HG03108 (cell line): ENCODE data around the gene SCAI.
"Not testable (repeated sequence)": the region's sequence is repeated elsewhere in the genome, so short reads cannot be mapped to it uniquely, and the experiment has no call there.

Experiments
- ATAC-seq: cut with Tn5 transposase; IDR thresholded peaks from one replicate; pipeline ENCODE4 v1.9.1; 2021; ENCODE audit warnings: moderate library complexity; ENCODE audit not compliant: unreplicated experiment

Gene SCAI

GRCh38 chr9:125106285-125106893, 36.9 kb downstream of the SCAI start:
- no peak for ATAC-seq

GRCh38 chr9:125103770-125104460, 39.4 kb downstream of the SCAI start:
- no peak for ATAC-seq

DNA sequence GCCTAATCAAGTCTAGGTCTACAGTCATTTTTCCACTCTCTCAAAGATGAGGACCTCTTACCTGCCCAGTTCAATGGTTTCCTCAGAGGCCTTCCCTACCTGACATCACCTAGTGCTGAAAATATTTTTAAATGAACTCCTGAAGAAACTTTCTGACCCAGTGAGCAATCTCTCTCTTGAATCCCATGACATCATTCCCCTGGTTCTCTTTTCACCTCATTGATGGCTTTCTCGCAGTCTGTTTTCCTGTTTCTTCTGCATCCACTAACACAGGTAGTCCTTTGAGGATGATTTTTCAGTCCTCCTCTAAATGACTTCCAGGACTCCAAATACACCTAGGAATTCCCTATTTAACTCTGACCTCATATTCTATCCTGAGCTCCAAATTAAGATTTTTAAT, 40.3 kb downstream of the SCAI start:
- ATAC-seq, result no peak

- ATAC-seq, result no peak
Measured at GRCh38 chr9:125100822-125101221, 42.5 kb downstream of the SCAI start.

GRCh38 chr9:125099816-125100215, 43.5 kb downstream of the SCAI start:
- no peak for ATAC-seq

DNA sequence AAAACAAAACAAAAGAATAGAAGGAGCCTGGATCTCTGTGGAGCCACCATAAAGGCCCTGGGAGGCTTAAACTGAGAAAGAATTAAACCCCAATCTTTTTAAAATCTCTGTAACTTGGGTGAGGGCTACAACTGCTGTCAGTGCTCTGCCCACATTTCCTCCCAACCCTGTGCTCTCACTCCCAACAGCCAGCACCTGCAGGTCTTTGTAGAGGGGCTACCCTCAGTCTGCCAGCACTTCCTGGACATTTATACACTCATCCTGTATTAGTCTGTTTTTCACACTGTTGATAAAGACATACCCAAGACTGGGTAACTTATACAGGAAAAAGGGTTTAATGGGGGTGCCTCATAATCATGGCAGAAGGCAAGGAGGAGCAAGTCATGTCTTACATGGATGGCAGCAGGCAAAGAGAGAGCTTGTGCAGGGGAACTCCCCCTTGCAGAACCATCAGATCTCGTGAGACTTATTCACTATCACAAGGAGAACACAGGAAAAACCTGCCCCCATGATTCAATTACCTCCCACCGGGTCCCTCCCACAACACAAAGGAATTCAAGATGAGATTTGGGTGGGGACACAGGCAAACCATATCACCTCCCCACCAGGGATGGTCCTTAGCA, 47.4 kb downstream of the SCAI start:
- ATAC-seq, result no peak

DNA sequence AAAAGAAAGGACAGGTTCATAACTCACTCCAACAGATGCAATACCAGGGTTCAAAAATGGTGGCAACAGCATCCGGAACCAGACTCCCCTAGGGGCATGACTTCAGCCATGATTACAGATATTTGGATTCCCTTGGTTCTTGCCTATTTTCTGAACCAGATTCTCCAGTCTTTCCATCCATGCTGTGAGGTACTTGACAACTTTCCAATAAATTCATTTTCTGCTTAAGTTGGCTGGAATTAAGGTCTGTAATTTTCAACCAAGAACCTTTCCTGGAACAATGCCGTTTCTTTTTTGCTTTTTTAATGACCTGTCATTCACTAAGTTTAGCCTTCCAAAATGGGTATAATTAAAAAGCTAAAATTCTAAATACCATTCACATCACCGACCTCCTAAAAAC, 52.2 kb downstream of the SCAI start:
- no peak for ATAC-seq

DNA sequence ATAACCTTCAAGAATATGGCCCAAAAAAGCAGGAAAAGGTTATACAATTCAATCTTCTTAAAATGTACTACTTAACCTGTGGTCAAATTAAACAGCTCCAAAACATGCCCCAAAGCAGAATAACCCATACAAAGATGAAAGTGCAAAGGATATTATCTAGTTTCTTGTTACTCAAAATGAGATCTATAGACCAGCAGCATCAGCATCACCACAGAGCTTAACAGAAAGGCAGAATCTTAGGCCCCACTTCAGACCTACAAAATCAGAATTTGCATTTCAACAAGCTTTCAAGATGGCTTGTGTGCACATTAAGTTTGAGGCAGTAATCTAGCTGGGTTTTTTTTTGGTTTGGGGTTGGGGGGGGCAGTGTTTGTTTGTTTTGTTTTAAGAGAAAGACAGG, 54.0 kb downstream of the SCAI start:
- no peak for ATAC-seq

- no peak for ATAC-seq
Measured at GRCh38 chr9:125088752-125089151, 54.6 kb downstream of the SCAI start.

GRCh38 chr9:125085703-125086477, 57.4 kb downstream of the SCAI start:
- ATAC-seq, result no peak

GRCh38 chr9:125082197-125082596, 61.1 kb downstream of the SCAI start:
- ATAC-seq, result not testable (repeated sequence)

GRCh38 chr9:125080797-125081196, 62.5 kb downstream of the SCAI start:
- not testable (repeated sequence) for ATAC-seq

DNA sequence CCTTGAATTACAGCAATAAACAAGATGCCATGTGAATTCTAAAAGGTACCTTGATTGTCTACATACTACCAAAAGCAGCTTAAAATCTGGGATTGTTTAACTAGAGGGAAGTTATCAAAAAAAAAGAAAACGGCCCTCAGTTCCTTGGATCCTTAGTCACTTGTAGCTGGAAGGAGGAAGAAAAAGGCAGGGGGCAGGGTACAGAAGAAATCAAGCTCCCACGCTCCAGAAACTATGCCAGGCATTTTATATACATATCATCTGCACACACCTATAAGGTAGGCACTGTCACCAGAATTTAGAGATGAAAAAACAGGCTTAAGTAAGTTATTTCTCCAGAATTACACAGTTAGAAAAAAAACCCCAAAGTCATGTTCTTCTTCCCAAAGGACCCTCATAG, 63.4 kb downstream of the SCAI start:
- no peak for ATAC-seq

DNA sequence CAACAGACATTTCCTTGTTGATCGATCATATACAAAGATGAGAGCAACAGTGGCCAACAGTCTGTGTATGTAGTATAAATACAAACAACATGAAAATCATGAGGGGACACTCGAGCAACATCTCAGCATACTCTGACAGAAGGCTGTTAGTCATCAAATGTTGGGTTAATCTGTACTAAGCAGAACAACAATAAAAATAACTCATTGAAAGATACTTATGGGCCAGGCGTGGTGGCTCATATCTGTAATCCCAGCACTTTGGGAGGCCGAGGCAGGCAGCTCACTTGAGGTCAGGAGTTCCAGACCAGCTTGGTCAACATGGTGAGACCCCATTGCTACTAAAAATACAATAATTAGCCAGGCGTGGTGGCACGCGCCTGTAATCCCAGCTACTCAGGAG, 67.3 kb downstream of the SCAI start:
- ATAC-seq, result no peak

GRCh38 chr9:125074976-125075375, 68.4 kb downstream of the SCAI start:
- ATAC-seq, result no peak

DNA sequence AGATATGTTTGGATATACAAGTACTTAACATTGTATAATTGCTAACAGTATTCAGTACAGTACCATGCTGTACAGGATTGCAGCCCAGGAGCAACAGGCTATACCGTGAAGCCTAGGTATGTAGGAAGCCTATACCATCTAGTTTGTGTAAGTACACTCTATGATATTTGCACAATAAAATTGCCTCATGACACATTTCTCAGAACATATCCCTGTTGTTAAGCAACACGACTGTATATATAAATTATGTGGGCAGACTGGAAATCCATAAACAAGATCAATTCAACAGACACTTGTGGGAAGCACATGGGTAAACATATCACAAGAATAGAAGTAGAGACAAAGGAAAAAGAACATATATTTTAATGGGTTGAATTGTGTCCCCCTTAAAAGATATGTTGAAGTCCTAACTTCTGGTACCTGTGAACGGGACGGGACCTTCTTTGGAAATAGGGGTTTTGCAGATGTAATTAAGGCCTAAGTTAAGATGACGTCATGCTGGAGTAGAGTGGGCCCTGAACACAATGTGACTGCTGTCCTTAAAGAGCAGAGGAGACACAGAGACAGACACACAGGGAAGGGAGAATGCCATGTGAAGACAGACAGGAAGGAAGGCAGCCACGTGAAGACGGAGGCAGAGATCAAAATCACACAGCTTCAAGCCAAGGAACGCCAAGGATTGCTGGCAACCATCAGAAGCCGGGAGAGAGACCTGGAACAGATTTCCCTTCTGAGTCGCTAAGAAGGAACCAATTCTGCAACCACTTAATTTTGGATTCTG, 76.3 kb downstream of the SCAI start:
- no peak for ATAC-seq

- no peak for ATAC-seq
Measured at GRCh38 chr9:125061391-125061790, 81.9 kb downstream of the SCAI start.

DNA sequence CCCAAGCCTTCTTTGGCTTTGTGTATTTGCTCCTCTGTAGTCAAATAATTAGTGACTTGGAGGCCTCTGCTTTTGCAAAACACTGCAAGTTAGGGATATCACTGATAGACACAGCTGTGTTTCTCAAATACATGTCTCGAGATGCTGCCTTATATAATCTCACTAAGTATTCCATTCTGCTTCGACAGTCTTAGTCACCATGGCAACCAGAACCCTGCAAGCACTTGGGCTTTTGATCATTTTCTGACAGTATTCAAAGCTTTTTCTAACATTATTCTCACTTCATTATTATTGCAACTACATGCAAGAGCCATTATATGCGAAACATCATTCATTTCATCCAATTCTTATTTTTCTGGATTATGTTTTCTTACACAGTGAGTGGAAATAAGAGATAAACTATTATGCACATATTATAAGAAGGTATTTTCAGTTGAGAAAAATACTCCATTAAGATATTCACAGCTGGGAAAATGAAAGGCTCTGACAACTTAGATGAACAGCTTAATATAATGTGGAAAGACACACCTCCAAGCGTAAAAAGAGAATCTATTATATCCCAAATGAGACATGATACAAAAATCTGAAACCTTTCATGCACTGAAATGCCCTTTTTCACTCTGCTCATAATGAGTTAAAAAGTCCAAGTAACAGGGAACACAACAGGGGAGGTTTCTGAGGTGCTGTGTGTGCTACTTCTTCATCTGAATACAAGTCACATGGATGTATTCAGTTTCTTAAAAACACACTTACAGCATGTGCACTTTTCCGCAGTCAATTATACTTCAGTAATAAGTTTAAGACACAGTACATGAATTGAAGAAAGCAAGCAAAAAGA, 93.9 kb downstream of the SCAI start:
- no peak for ATAC-seq

GRCh38 chr9:125043631-125044030, 99.7 kb downstream of the SCAI start:
- no peak for ATAC-seq

GRCh38 chr9:125043148-125043547, 100.2 kb downstream of the SCAI start:
- ATAC-seq, result no peak
